ENCODE measurements around the gene ARHGAP26.

The ARHGAP26 gene

DNA sequence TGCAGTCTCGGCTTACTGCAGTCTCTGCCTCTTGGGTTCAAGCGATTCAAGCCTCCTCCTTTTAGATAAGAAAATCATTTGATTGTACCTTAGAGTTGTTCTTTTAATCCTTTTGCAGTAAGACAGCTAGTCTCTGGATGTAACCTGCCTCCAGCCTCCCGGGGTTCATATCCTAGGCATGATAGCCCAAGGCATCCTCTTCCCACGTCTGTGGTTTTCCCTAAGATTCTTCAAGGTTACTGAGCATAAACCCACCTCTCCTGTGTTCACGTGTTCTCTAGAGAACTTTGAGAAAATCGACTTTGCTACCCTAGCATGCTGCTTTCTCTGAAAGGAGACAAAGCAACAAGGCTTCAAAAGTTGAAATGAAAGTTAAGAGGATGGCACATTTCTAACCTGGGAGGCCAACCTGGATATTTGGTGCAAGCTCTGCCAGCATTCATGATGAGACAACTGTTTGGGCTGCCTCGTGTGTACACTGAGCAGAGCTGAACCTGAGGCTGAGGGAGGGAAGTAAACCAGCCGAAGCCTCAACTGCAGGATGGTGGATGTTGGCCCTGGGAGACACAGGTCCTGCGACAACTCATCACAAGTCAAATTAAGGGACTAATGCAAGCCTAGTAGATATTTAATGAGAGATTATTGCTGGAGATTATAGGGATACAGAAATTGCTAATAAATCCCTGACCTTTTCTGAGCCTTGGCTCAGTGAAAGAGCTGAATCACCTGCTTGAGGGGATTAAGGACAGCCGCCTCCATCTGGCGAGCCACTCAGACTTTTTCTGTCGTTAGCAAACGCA, 261.8 kb downstream of the ARHGAP26 start:
- H3K27me3 ChIP-seq (ENCODE audit: control insufficient read depth, low read length) = no peaks in the 10 kb centered on the region
- H3K36me3 ChIP-seq (ENCODE audit: control insufficient read depth, low read length) = no peaks in the 10 kb centered on the region
- H3K4me2 ChIP-seq (ENCODE audit: low read length) = no peak overlapping the region
- peaks cover 14% of the 10 kb centered on the region for H3K4me1 ChIP-seq (ENCODE audit: control insufficient read depth, low read length)
- no peaks in the 10 kb centered on the region for H3K9me3 ChIP-seq (ENCODE audit: control insufficient read depth, insufficient read depth, low read length)
- no peaks in the 10 kb centered on the region for H4K20me1 ChIP-seq (ENCODE audit: control insufficient read depth, insufficient read depth, low read depth, low read length)
- H3F3A ChIP-seq (ENCODE audit: control insufficient read depth, insufficient read depth) = no peaks in the 10 kb centered on the region
- H3K79me2 ChIP-seq (ENCODE audit: control insufficient read depth, low read length) = no peaks in the 10 kb centered on the region
- no peak overlapping the region for H3K4me3 ChIP-seq (ENCODE audit: low read length)
- H3K27ac ChIP-seq (ENCODE audit: low read depth, low read length) = no peak overlapping the region
- H3K9me2 ChIP-seq (replicated peaks; ENCODE audit: control insufficient read depth, low read length) = no peaks in the 10 kb centered on the region
- no peak for TF ChIP-seq EZH2phosphoT487 (IDR thresholded peaks at IDR 0.05; ENCODE audit: borderline replicate concordance, low read length)
- TF ChIP-seq, protein P1, sequence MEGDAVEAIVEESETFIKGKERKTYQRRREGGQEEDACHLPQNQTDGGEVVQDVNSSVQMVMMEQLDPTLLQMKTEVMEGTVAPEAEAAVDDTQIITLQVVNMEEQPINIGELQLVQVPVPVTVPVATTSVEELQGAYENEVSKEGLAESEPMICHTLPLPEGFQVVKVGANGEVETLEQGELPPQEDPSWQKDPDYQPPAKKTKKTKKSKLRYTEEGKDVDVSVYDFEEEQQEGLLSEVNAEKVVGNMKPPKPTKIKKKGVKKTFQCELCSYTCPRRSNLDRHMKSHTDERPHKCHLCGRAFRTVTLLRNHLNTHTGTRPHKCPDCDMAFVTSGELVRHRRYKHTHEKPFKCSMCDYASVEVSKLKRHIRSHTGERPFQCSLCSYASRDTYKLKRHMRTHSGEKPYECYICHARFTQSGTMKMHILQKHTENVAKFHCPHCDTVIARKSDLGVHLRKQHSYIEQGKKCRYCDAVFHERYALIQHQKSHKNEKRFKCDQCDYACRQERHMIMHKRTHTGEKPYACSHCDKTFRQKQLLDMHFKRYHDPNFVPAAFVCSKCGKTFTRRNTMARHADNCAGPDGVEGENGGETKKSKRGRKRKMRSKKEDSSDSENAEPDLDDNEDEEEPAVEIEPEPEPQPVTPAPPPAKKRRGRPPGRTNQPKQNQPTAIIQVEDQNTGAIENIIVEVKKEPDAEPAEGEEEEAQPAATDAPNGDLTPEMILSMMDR (IDR thresholded peaks at IDR 0.05; ENCODE audit: low read depth, low read length, poor library complexity, severe bottlenecking) = no peak

DNA sequence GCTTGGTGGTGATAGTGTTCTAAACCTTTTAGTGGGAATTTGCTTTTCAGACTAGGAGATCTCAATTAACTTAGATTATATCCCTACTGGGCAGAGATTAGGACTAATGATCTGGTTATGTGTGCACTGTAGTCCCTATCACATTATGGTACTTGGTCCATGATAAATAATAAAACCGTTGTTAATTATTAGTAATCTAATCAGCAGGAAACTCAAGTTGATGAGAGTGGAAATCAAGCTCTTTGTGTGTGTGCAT, 262.3 kb downstream of the ARHGAP26 start:
- TF ChIP-seq, protein P1 (IDR thresholded peaks at IDR 0.05; ENCODE audit: low read depth, low read length, poor library complexity, severe bottlenecking) = no peak
- TF ChIP-seq EZH2phosphoT487 (IDR thresholded peaks at IDR 0.05; ENCODE audit: borderline replicate concordance, low read length) = no peak
- no peak overlapping the region for H3K4me3 ChIP-seq (ENCODE audit: low read length)
- no peaks in the 10 kb centered on the region for H3K79me2 ChIP-seq (ENCODE audit: control insufficient read depth, low read length)
- H3K4me2 ChIP-seq (ENCODE audit: low read length) = no peak overlapping the region
- no peak overlapping the region for H3K27ac ChIP-seq (ENCODE audit: low read depth, low read length)
- H3F3A ChIP-seq (ENCODE audit: control insufficient read depth, insufficient read depth) = no peaks in the 10 kb centered on the region
- peaks cover 14% of the 10 kb centered on the region for H3K4me1 ChIP-seq (ENCODE audit: control insufficient read depth, low read length)
- H4K20me1 ChIP-seq (ENCODE audit: control insufficient read depth, insufficient read depth, low read depth, low read length) = no peaks in the 10 kb centered on the region
- no peaks in the 10 kb centered on the region for H3K36me3 ChIP-seq (ENCODE audit: control insufficient read depth, low read length)
- no peaks in the 10 kb centered on the region for H3K9me2 ChIP-seq (replicated peaks; ENCODE audit: control insufficient read depth, low read length)
- H3K9me3 ChIP-seq (ENCODE audit: control insufficient read depth, insufficient read depth, low read length) = no peaks in the 10 kb centered on the region
- no peaks in the 10 kb centered on the region for H3K27me3 ChIP-seq (ENCODE audit: control insufficient read depth, low read length)

DNA sequence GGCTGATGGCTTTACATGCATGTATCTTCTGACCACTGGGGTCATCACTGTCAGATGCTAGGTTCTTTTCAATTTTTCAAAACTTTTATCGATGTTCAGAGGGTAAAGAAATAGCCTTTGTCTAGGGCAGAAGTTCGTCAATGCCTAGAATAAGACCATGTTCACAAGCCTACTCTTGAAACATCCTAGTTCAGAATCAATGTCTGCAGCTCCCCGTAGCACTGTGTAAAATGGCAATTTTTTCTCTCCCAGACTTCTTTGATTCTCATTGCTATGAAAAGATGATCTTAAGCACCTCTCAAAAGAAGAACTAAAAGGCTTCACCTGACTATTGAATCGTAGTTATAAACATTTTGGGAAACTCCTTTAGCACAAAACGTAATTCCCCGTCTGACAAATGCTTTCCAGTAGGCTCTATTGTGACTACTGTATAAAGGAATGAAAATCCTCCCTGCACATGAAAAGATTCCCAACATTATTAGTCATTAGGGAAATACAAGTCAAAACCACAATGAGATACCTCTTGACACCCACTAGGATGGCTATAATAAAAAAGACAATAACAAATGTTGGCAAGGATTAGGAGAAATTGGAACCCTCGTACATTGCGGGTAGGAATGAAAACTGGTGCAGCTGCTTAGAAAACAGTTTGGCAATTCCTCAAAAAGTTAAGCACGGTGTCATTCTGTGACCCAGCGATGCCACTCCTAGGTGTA, 263.5 kb downstream of the ARHGAP26 start:
- Histone ChIP-seq H3K27me3 (ENCODE audit: control insufficient read depth, low read length) (no peaks in the 10 kb centered on the region), H3K27ac (ENCODE audit: low read depth, low read length) (no peak overlapping the region), H3K79me2 (ENCODE audit: control insufficient read depth, low read length) (no peaks in the 10 kb centered on the region), H4K20me1 (ENCODE audit: control insufficient read depth, insufficient read depth, low read depth, low read length) (no peaks in the 10 kb centered on the region), H3K4me3 (ENCODE audit: low read length) (no peak overlapping the region), H3K4me1 (ENCODE audit: control insufficient read depth, low read length) (peaks cover 14% of the 10 kb centered on the region), H3F3A (ENCODE audit: control insufficient read depth, insufficient read depth) (no peaks in the 10 kb centered on the region), H3K9me2 (replicated peaks; ENCODE audit: control insufficient read depth, low read length) (no peaks in the 10 kb centered on the region), H3K36me3 (ENCODE audit: control insufficient read depth, low read length) (no peaks in the 10 kb centered on the region), H3K9me3 (ENCODE audit: control insufficient read depth, insufficient read depth, low read length) (no peaks in the 10 kb centered on the region), H3K4me2 (ENCODE audit: low read length) (no peak overlapping the region)
- TF ChIP-seq, protein P1 (IDR thresholded peaks at IDR 0.05; ENCODE audit: low read depth, low read length, poor library complexity, severe bottlenecking) = no peak
- TF ChIP-seq EZH2phosphoT487 (IDR thresholded peaks at IDR 0.05; ENCODE audit: borderline replicate concordance, low read length) = no peak

All from DOHH2 (cell line).